ENCODE data around the gene OR8B4. TPM values are rescaled to one million over a fixed set of nuclear protein-coding genes. Genes with fewer than 3 reads are reported as not detected.
"Not testable (repeated sequence)": the region's sequence is repeated elsewhere in the genome, so short reads cannot be mapped to it uniquely, and the experiment has no call there.

OR8B4 gene
- total RNA-seq, 1 donor: not detected

DNA sequence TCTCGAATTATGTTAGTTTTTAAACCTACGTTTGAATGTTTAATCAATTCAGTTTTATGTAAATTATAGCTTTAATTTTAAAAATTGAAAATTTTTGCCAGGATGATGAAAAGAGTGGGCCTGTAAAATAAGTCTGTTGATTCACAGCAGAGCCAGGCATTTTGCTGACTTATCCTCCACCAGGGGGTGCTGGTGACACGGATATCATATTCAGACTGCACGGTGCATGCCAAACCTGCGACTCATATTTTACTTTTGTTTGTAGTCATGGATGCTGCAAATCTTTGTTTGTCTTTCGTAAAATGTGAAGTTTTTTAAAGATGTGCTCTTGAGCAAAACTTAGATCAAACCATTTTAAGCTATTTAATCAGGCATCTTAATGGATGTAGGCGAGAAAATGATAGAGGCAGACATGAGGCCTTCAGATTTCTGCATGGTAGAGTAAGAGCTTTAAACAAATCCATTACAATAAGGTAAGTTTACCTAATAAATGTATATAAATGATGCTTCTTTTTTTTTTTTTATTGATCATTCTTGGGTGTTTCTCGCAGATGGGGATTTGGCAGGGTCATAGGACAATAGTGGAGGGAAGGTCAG lies 22.2 kb downstream of the OR8B4 start:
- TF ChIP-seq, protein P1, sequence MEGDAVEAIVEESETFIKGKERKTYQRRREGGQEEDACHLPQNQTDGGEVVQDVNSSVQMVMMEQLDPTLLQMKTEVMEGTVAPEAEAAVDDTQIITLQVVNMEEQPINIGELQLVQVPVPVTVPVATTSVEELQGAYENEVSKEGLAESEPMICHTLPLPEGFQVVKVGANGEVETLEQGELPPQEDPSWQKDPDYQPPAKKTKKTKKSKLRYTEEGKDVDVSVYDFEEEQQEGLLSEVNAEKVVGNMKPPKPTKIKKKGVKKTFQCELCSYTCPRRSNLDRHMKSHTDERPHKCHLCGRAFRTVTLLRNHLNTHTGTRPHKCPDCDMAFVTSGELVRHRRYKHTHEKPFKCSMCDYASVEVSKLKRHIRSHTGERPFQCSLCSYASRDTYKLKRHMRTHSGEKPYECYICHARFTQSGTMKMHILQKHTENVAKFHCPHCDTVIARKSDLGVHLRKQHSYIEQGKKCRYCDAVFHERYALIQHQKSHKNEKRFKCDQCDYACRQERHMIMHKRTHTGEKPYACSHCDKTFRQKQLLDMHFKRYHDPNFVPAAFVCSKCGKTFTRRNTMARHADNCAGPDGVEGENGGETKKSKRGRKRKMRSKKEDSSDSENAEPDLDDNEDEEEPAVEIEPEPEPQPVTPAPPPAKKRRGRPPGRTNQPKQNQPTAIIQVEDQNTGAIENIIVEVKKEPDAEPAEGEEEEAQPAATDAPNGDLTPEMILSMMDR (IDR thresholded peaks at IDR 0.05; ENCODE audit: extremely low read depth, low read depth, low read length): peak; percentile 90

DNA sequence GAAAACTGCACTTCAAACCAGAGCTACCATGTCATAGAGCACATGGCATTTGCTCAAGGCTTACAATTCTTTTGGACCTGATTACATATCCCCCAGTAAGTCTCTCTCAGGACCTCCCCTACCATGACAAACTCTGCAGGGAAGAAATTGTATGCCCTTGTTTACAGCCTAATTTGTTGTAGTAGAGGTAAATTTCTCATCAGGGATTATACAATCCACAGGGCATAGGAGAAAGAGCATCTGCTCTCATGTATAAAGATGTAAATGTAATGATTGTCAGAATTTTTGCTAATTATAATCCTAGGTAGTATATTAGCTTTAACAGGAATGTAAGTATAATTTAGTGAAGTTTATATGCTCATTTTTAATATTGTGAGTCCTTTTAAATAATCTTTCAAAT lies 25.7 kb downstream of the OR8B4 start, which contains the start of gene OR8B3:
Gene OR8B3, minus strand, starts transcription at position 101 of the 400 bp plus-strand sequence. CDS start 1,673 bp downstream, outside the sequence.
- Histone ChIP-seq H3K4me1 (ENCODE audit: insufficient read depth, low read length) (no peaks in the 10 kb centered on the region), H3K4me2 (ENCODE audit: insufficient read depth, low read length) (no peak within 1 kb of the TSS), H4K20me1 (ENCODE audit: insufficient read depth, low read length) (no peaks in the 10 kb centered on the region), H3K4me3 (ENCODE audit: insufficient read depth, low read length) (no peak within 1 kb of the TSS), H2AFZ (ENCODE audit: low read length) (no peak within 1 kb of the TSS), H3K9me3 (ENCODE audit: low read depth, low read length) (no peaks in the 10 kb centered on the region), H3K27ac (ENCODE audit: low read depth, low read length) (no peak within 1 kb of the TSS), H3K27me3 (ENCODE audit: insufficient read depth, low read length) (no peaks in the 10 kb centered on the region), H3K36me3 (ENCODE audit: insufficient read depth, low read length) (no peaks in the 10 kb centered on the region), H3K79me2 (ENCODE audit: insufficient read depth, low read length) (no peaks in the 10 kb centered on the region)
- no peak for DNase-seq (ENCODE audit: insufficient read length, low spot score, missing footprints)
- TF ChIP-seq, protein P1 (IDR thresholded peaks at IDR 0.05; ENCODE audit: extremely low read depth, low read depth, low read length): no peak

More for the DNA sequence above, 22.2 kb downstream of the OR8B4 start:
- H3K4me2 ChIP-seq (ENCODE audit: insufficient read depth, low read length): no peak overlapping the region
- DNase-seq (ENCODE audit: insufficient read length, low spot score, missing footprints): peak; percentile 88
- H3K4me1 ChIP-seq (ENCODE audit: insufficient read depth, low read length): no peaks in the 10 kb centered on the region
- H3K36me3 ChIP-seq (ENCODE audit: insufficient read depth, low read length): no peaks in the 10 kb centered on the region
- H2AFZ ChIP-seq (ENCODE audit: low read length): no peak overlapping the region
- H3K27me3 ChIP-seq (ENCODE audit: insufficient read depth, low read length): no peaks in the 10 kb centered on the region
- H3K4me3 ChIP-seq (ENCODE audit: insufficient read depth, low read length): no peak overlapping the region
- no peaks in the 10 kb centered on the region for H4K20me1 ChIP-seq (ENCODE audit: insufficient read depth, low read length)
- H3K27ac ChIP-seq (ENCODE audit: low read depth, low read length): no peak overlapping the region
- H3K79me2 ChIP-seq (ENCODE audit: insufficient read depth, low read length): no peaks in the 10 kb centered on the region
- no peaks in the 10 kb centered on the region for H3K9me3 ChIP-seq (ENCODE audit: low read depth, low read length)

DNA sequence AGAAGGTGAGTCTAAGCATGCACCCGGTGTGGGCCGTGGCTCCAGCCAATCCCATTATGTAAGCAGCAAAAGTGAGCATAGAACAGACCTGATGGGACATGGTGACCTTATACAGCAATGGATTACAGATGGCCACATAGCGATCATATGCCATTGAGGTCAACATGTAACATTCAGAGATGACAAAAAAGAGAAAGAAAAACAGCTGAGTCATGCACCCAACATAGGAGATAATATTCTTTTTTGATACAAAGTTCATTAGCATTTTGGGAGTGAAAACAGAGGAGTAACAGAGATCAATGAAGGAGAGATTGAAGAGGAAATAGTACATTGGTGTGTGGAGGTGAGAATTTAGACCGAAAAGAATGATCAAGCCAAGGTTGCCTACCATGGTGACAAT lies 27.8 kb downstream of the OR8B4 start:
- DNase-seq (ENCODE audit: insufficient read length, low spot score, missing footprints); H3K4me2 ChIP-seq (ENCODE audit: insufficient read depth, low read length); H3K4me3 ChIP-seq (ENCODE audit: insufficient read depth, low read length); H3K36me3 ChIP-seq (ENCODE audit: insufficient read depth, low read length); H3K79me2 ChIP-seq (ENCODE audit: insufficient read depth, low read length); H3K27ac ChIP-seq (ENCODE audit: low read depth, low read length); H2AFZ ChIP-seq (ENCODE audit: low read length); H3K4me1 ChIP-seq (ENCODE audit: insufficient read depth, low read length); H3K9me3 ChIP-seq (ENCODE audit: low read depth, low read length); H3K27me3 ChIP-seq (ENCODE audit: insufficient read depth, low read length); H4K20me1 ChIP-seq (ENCODE audit: insufficient read depth, low read length): not testable (repeated sequence)

DNA sequence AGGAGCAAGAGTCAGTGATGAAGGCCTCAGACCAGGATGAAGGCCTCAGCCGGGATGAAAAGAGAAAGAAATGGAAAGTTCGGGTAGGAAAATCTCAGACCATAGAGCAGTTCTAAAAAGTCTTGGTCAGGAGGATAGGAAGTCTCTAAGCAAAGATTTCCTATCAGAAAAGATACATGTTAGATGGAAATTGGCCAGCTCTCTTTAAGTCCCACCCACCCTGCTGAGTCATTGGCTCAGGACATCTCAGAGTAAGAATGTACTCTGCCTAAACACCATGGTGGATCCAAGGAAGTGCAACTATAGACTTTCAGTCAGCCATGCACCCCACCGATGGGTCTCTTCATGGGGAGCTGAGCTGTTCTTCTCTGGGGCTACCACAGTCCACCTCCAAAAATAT lies 30.3 kb downstream of the OR8B4 start:
- TF ChIP-seq, protein P1 (IDR thresholded peaks at IDR 0.05; ENCODE audit: extremely low read depth, low read depth, low read length): no peak
- Histone ChIP-seq H3K4me2 (ENCODE audit: insufficient read depth, low read length) (no peak overlapping the region), H3K27me3 (ENCODE audit: insufficient read depth, low read length) (no peaks in the 10 kb centered on the region), H3K27ac (ENCODE audit: low read depth, low read length) (no peak overlapping the region), H3K4me1 (ENCODE audit: insufficient read depth, low read length) (no peaks in the 10 kb centered on the region), H3K4me3 (ENCODE audit: insufficient read depth, low read length) (no peak overlapping the region), H2AFZ (ENCODE audit: low read length) (no peak overlapping the region), H3K79me2 (ENCODE audit: insufficient read depth, low read length) (no peaks in the 10 kb centered on the region), H3K36me3 (ENCODE audit: insufficient read depth, low read length) (no peaks in the 10 kb centered on the region), H3K9me3 (ENCODE audit: low read depth, low read length) (no peaks in the 10 kb centered on the region), H4K20me1 (ENCODE audit: insufficient read depth, low read length) (no peaks in the 10 kb centered on the region)
- DNase-seq (ENCODE audit: insufficient read length, low spot score, missing footprints): peak; percentile 64
